Breast epithelium (tissue), 4 donors: ENCODE measurements around the gene GCFC2. TPM values are rescaled to one million over a fixed set of nuclear protein-coding genes. Genes with fewer than 3 reads are reported as not detected.

Source experiments
- DNase-seq, 2 donors: peaks; one replicate each; pipeline ENCODE4 v3.0.0-alpha.2; 2019; ENCODE audit warnings: low spot score in 2 of 2
- H3K27ac ChIP-seq, 2 donors: fragments of 200-600 bp; sonication (generic) in 1 of 2; one replicate each; pipeline ENCODE4 v1.5.1; 2016 to 2019; ENCODE audit warnings: mild to moderate bottlenecking in 1 of 2
- H3K27me3 ChIP-seq, 2 donors: fragments of 200-600 bp; sonication (generic) in 1 of 2; one replicate each; pipeline versions ENCODE4 v1.5.1 to v1.6.0; 2017 to 2019; ENCODE audit warnings: control low read depth in 1 of 2, mild to moderate bottlenecking in 1 of 2
- H3K36me3 ChIP-seq: fragments of 200-600 bp; one replicate; pipeline ENCODE4 v1.5.1; 2019
- H3K4me1 ChIP-seq, 2 donors: fragments of 200-600 bp; sonication (generic); one replicate each; pipeline ENCODE4 v1.5.1; 2016 to 2019; ENCODE audit warnings: control low read depth in 1 of 2
- H3K4me3 ChIP-seq, 3 donors: fragments of 200-600 bp; sonication (generic); 1 replicate in 2 of 3; 2 replicates in 1 of 3; pipeline ENCODE4 v1.5.1; 2016 to 2019; ENCODE audit warnings: mild to moderate bottlenecking in 3 of 3, moderate library complexity in 2 of 3
- H3K9me3 ChIP-seq, 2 donors: fragments of 200-600 bp; sonication (generic) in 1 of 2; one replicate each; pipeline ENCODE4 v1.5.1; 2016 to 2019; ENCODE audit warnings: control low read depth in 1 of 2
- POLR2A ChIP-seq: fragments of 450-650 bp; IDR thresholded peaks from one replicate; pipeline ENCODE4 v1.6.1; 2016; ENCODE audit warnings: antibody characterized with exemption, mild to moderate bottlenecking, moderate library complexity
- POLR2AphosphoS5 ChIP-seq, 3 donors: sonication (generic); formaldehyde crosslinking; IDR thresholded peaks; one replicate each; pipeline ENCODE4 v1.6.1; 2017; ENCODE audit warnings: antibody characterized with exemption in 3 of 3
- intact Hi-C: fragments of 100-400 bp; cut with DNase I; formaldehyde crosslinking; loops from one replicate; pipeline ENCODE4 v1.15.1; 2023; ENCODE audit warnings: low total_unique reads
- total RNA-seq, 3 donors: library from RNA; depleted of rRNA; stranded (reverse); fragments of >200 nt; gene quantifications; one replicate each; pipeline ENCODE4 v1.1.0, GENCODE V29; 2016
- TF ChIP-seq, protein P1 (sequence below), 3 donors: fragments of 450-650 bp; IDR thresholded peaks; one replicate each; pipeline ENCODE4 v1.5.1; 2016 to 2017; ENCODE audit warnings: antibody characterized with exemption in 3 of 3, mild to moderate bottlenecking in 3 of 3, moderate library complexity in 3 of 3

GCFC2 gene
- total RNA-seq, 3 donors from 2014 or later = 26.7 to 36.1 (median 31.5) TPM

DNA sequence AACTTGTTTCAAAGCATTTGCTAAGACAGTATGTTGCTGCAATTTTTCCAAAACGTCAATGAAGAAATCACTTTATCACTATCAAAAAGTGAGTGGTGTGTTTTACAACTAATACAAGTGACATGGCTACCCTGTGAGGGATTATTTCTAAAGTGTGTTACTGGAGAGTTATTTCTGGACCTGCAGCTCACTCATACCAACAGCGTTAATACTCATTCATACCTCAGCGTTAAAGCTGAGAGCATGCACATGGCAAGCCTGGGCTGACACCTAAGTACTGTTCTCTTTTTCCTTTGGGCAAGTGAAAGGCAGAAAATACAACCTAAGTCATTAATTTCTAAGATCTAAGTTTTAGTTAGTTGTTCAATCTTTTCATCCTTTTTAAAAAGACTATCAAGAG, 77.1 kb downstream of the GCFC2 start:
- TF ChIP-seq, protein P1, sequence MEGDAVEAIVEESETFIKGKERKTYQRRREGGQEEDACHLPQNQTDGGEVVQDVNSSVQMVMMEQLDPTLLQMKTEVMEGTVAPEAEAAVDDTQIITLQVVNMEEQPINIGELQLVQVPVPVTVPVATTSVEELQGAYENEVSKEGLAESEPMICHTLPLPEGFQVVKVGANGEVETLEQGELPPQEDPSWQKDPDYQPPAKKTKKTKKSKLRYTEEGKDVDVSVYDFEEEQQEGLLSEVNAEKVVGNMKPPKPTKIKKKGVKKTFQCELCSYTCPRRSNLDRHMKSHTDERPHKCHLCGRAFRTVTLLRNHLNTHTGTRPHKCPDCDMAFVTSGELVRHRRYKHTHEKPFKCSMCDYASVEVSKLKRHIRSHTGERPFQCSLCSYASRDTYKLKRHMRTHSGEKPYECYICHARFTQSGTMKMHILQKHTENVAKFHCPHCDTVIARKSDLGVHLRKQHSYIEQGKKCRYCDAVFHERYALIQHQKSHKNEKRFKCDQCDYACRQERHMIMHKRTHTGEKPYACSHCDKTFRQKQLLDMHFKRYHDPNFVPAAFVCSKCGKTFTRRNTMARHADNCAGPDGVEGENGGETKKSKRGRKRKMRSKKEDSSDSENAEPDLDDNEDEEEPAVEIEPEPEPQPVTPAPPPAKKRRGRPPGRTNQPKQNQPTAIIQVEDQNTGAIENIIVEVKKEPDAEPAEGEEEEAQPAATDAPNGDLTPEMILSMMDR (IDR thresholded peaks at IDR 0.05) = no peak
- TF ChIP-seq POLR2AphosphoS5 (IDR thresholded peaks at IDR 0.05) = no peak
- TF ChIP-seq POLR2A = no peak
- H3K9me3 ChIP-seq = no peaks in the 10 kb centered on the region
- DNase-seq = no peak
- H3K27ac ChIP-seq = no peak overlapping the region
- no peaks in the 10 kb centered on the region for H3K4me1 ChIP-seq
- no peaks in the 10 kb centered on the region for H3K27me3 ChIP-seq
- intact Hi-C loops = loop anchor here (2.0 to 10.0 kb wide), 2 partner anchors 67 to 1601 kb away; no protein-coding TSS in a partner anchor
- H3K4me3 ChIP-seq = no peak overlapping the region
- H3K36me3 ChIP-seq = no peaks in the 10 kb centered on the region

DNA sequence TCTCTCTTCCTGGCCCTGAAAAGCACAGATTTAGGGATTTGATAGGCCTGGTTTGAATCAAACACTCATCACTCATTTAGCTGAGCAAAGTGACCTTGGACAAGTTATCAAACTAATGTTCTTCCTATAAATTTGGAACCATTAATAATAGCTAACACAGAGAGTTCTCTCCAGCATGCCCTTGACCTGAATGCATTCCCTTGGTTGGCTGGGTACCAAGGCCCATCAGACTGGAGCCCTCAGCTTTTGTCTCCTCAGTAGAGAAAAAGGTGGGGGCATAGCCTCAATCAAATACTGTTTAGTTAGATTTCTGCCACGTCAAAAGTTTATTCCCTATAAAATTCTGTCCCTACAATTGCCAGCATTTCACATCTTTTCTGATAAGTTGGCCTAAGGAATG, 77.9 kb downstream of the GCFC2 start:
- Histone ChIP-seq H3K27ac (peak overlapping the region in 1 of 2 donors; percentile 2), H3K36me3 (no peaks in the 10 kb centered on the region), H3K4me1 (no peaks in the 10 kb centered on the region), H3K27me3 (no peaks in the 10 kb centered on the region), H3K9me3 (no peaks in the 10 kb centered on the region), H3K4me3 (no peak overlapping the region)
- no peak for TF ChIP-seq POLR2A
- no peak for DNase-seq
- intact Hi-C loops = loop anchor here (10.0 kb wide), 1 partner anchor 1602 kb away; no protein-coding TSS in a partner anchor

DNA sequence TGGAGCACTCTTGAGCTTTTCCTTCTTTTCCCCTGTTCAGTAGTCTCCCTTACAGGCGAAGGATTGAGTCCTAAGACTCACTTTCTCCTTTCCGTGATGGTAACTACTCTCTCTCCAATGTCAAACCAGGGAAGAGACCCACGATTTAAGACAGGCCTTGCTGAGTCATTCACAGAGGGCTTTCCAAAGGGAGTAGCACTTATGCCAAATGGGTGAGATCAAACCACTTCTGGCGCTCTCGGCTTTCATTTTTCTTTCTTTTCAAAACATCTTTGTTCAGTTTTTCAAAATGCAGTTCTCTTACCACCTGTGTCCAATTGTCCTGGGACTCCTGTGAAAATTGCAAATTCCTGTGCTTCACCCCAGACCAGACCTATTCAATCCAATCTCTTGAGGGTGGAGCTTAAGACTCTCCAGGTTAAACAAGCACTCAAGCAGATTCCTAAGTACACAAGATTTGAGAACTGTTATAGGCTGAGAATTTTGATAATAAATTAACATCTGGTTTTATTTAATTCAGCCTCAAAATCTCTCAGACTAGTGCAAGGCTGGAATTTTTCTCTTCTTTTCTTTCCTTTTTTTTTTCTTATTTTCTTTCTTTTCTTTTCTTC, 78.5 kb downstream of the GCFC2 start:
- intact Hi-C loops = loop anchor here (10.0 kb wide), 1 partner anchor 1603 kb away; no protein-coding TSS in a partner anchor
- TF ChIP-seq POLR2A (no peak), POLR2AphosphoS5 (IDR thresholded peaks at IDR 0.05) (no peak)
- TF ChIP-seq, protein P1 (IDR thresholded peaks at IDR 0.05) = no peak
- Histone ChIP-seq H3K4me3 (no peak overlapping the region), H3K27me3 (no peaks in the 10 kb centered on the region), H3K4me1 (no peaks in the 10 kb centered on the region), H3K36me3 (no peaks in the 10 kb centered on the region), H3K27ac (peak overlapping the region in 1 of 2 donors; percentile 22), H3K9me3 (no peaks in the 10 kb centered on the region)
- DNase-seq = no peak

DNA sequence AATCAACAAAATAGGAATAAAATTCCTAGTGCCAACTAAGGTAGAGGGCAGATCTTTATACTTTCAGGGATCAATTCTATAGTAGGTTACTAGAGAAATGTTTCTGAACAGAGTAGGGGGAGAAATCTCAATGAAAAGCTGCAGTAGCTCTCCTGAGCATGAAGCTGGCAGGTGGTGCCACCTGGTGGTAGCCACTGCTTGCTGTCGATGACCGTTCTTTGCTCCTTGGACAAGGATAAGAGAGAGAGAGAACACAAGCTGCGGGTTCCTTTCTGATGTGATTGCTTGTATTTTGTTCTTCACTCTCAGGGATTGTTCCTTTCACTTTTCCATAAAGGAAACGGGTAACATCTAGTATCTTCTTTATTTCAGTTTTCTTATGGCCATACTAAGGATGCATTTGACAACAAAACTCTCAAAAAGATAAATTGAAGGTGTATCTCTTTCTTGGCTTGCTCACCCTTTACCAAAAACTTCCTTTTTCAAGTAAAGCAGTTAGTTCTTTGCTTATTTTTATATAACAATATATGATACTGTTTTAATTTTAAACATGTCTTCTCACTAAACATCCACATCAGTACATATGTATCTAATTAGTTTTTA, 82.7 kb downstream of the GCFC2 start:
- peak; percentile 54 to 61 for DNase-seq
- H3K27me3 ChIP-seq = no peaks in the 10 kb centered on the region

DNA sequence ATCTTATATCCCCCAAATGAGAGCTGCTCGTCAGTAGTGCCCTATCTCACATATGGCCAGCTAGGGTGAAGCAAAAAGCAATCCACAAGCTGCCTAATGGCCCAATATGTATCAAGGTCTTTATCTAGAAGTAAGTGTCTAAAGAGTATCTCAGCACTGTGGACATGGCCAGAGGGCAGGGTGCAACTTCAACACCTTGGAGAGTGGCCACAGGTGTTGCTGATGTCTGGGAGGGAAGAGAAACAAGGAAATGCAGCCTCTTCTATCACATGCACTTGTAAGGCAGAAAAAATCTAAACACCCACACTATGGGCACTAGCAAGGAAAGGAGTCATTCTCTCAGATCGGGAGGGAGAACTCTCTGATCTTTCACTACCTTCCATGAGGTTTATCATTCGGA, 87.8 kb downstream of the GCFC2 start:
- H3K36me3 ChIP-seq = no peaks in the 10 kb centered on the region
- TF ChIP-seq POLR2A = no peak
- TF ChIP-seq, protein P1 (IDR thresholded peaks at IDR 0.05) = no peak
- no peak for TF ChIP-seq POLR2AphosphoS5 (IDR thresholded peaks at IDR 0.05)

More for the DNA sequence above, 82.7 kb downstream of the GCFC2 start:
- Histone ChIP-seq H3K36me3 (no peaks in the 10 kb centered on the region), H3K4me3 (no peak overlapping the region), H3K4me1 (no peaks in the 10 kb centered on the region), H3K27ac (no peak overlapping the region), H3K9me3 (no peaks in the 10 kb centered on the region)
- TF ChIP-seq, protein P1 (IDR thresholded peaks at IDR 0.05) = peak; percentile 44 to 80 (median 71)
- TF ChIP-seq POLR2AphosphoS5 (IDR thresholded peaks at IDR 0.05) (no peak), POLR2A (no peak)
- intact Hi-C loops = no loop called here

More for the DNA sequence above, 87.8 kb downstream of the GCFC2 start:
- H3K4me1 ChIP-seq = no peaks in the 10 kb centered on the region
- H3K27me3 ChIP-seq = no peaks in the 10 kb centered on the region
- no peak overlapping the region for H3K27ac ChIP-seq
- H3K9me3 ChIP-seq = no peaks in the 10 kb centered on the region
- H3K4me3 ChIP-seq = no peak overlapping the region
- intact Hi-C loops = no loop called here
- no peak for DNase-seq
